Glutamatergic neuron (in vitro differentiated cells): Measurements from ENCODE around the gene MRAP. TPM values are rescaled to one million over a fixed set of nuclear protein-coding genes. Genes with fewer than 3 reads are reported as not detected.

Source experiments
- DNase-seq: peaks from one replicate; pipeline ENCODE4 v3.0.0; 2022
- H3K27ac Mint-ChIP-seq: one replicate; pipeline ENCODE4 v1.8.0; 2020; ENCODE audit warnings: mild to moderate bottlenecking, mixed read lengths, inconsistent platforms; ENCODE audit not compliant: unreplicated experiment
- H3K27me3 Mint-ChIP-seq: one replicate; pipeline ENCODE4 v1.8.0; 2020; ENCODE audit warnings: mild to moderate bottlenecking, moderate library complexity, mixed read lengths, inconsistent platforms; ENCODE audit not compliant: unreplicated experiment
- H3K36me3 Mint-ChIP-seq: one replicate; pipeline ENCODE4 v1.8.0; 2020; ENCODE audit warnings: mild to moderate bottlenecking, mixed read lengths, inconsistent platforms; ENCODE audit not compliant: unreplicated experiment
- H3K4me1 Mint-ChIP-seq: one replicate; pipeline ENCODE4 v1.8.0; 2020; ENCODE audit warnings: mild to moderate bottlenecking, low read depth, mixed read lengths, inconsistent platforms; ENCODE audit not compliant: unreplicated experiment
- H3K4me3 Mint-ChIP-seq: one replicate; pipeline ENCODE4 v1.8.0; 2020; ENCODE audit warnings: mild to moderate bottlenecking, mixed read lengths, inconsistent platforms; ENCODE audit not compliant: unreplicated experiment
- H3K9me3 Mint-ChIP-seq: one replicate; pipeline ENCODE4 v1.8.0; 2020; ENCODE audit warnings: mild to moderate bottlenecking, moderate library complexity, mixed read lengths, inconsistent platforms; ENCODE audit not compliant: unreplicated experiment
- total RNA-seq: library from RNA; stranded (reverse); fragmentation: NEBNext Ultra II Directional; extraction: Animal tissue kit (Norgen Biotek cat#: 25700); gene quantifications from one replicate; pipeline ENCODE4 v1.2.1, GENCODE V29; 2021; ENCODE audit not compliant: unreplicated experiment
- TF ChIP-seq, protein P1 (sequence below): fragments of 200-600 bp; sonication (generic); IDR thresholded peaks from one replicate; pipeline ENCODE4 v1.5.0; 2021; ENCODE audit not compliant: partially characterized antibody, unreplicated experiment

MRAP gene
- total RNA-seq, 1 donor from 2014 or later = not detected

DNA sequence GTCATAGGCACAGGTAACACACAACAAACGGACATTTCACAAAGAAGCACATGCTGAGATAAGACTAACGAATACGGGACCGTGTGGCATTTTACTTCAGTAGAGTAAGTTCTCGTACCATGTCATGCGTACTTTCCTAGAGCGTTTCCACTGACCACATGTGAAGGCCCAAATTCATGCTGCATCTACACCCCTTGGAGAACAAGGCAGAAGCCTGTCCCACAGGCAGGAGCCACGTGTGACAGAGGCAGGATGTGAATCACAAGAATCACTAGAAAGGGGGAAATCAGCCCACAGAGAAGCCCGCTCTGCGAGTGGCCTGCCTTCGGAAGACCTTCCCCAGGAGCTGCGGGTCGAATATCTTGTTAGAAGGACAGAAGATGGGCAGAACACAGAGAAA, 52.3 kb downstream of the MRAP start:
- DNase-seq = no peak
- Mint-ChIP-seq H3K36me3 (peaks cover 8% of the 10 kb centered on the region), H3K9me3 (peaks cover 5% of the 10 kb centered on the region), H3K4me1 (peaks cover 13% of the 10 kb centered on the region), H3K27ac (peak overlapping the region; percentile 43), H3K4me3 (no peak overlapping the region), H3K27me3 (no peaks in the 10 kb centered on the region)
- TF ChIP-seq, protein P1, sequence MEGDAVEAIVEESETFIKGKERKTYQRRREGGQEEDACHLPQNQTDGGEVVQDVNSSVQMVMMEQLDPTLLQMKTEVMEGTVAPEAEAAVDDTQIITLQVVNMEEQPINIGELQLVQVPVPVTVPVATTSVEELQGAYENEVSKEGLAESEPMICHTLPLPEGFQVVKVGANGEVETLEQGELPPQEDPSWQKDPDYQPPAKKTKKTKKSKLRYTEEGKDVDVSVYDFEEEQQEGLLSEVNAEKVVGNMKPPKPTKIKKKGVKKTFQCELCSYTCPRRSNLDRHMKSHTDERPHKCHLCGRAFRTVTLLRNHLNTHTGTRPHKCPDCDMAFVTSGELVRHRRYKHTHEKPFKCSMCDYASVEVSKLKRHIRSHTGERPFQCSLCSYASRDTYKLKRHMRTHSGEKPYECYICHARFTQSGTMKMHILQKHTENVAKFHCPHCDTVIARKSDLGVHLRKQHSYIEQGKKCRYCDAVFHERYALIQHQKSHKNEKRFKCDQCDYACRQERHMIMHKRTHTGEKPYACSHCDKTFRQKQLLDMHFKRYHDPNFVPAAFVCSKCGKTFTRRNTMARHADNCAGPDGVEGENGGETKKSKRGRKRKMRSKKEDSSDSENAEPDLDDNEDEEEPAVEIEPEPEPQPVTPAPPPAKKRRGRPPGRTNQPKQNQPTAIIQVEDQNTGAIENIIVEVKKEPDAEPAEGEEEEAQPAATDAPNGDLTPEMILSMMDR = no peak

DNA sequence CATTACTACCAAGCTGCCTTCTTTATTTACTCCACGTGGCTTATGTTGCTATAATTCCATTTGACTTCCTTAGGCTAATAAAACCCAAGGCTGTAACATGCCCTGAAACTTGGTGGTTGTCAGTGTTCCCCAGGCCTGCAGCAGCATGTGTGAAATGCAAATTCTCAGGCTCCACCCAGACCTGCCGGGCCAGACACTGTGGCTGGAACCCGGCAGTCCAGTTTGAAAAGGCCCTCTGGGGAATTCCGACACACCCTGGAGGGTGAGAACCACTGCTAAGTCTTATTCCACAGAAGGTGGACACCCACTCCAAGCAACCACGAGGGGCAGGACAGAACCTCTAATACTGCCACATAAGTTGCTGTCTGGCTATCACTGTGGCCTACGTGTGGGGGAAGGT, 52.8 kb downstream of the MRAP start:
- no peak overlapping the region for H3K4me3 Mint-ChIP-seq
- no peaks in the 10 kb centered on the region for H3K27me3 Mint-ChIP-seq
- peak overlapping the region; percentile 36 for H3K27ac Mint-ChIP-seq
- H3K9me3 Mint-ChIP-seq = peaks cover 5% of the 10 kb centered on the region
- TF ChIP-seq, protein P1 = no peak
- peaks cover 8% of the 10 kb centered on the region for H3K36me3 Mint-ChIP-seq
- no peak for DNase-seq
- H3K4me1 Mint-ChIP-seq = peaks cover 13% of the 10 kb centered on the region

DNA sequence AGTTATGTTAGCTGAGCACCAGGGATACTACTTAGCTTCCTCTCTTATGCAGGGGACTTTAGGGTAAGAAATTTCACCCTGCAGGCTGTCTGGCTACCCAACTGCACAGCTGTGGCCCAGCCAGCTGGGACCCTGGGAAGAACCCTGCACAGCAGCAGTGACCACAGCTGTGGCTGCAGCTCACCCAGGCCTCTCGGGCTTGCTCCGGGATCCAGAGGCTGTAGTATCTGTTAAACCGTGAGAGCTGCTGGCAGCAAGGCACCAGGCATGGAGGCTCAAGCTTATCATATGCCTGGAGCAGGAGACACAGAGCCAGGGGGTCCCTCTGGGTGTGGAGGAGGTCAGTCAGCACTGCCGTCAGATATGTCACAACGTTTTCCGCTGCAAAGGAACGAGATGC, 53.9 kb downstream of the MRAP start:
- Mint-ChIP-seq H3K27me3 (no peaks in the 10 kb centered on the region), H3K4me1 (peaks cover 13% of the 10 kb centered on the region), H3K36me3 (peaks cover 8% of the 10 kb centered on the region), H3K9me3 (peaks cover 3% of the 10 kb centered on the region), H3K27ac (peak overlapping the region; percentile 82), H3K4me3 (no peak overlapping the region)
- peak; percentile 65 for DNase-seq
- TF ChIP-seq, protein P1 = no peak

DNA sequence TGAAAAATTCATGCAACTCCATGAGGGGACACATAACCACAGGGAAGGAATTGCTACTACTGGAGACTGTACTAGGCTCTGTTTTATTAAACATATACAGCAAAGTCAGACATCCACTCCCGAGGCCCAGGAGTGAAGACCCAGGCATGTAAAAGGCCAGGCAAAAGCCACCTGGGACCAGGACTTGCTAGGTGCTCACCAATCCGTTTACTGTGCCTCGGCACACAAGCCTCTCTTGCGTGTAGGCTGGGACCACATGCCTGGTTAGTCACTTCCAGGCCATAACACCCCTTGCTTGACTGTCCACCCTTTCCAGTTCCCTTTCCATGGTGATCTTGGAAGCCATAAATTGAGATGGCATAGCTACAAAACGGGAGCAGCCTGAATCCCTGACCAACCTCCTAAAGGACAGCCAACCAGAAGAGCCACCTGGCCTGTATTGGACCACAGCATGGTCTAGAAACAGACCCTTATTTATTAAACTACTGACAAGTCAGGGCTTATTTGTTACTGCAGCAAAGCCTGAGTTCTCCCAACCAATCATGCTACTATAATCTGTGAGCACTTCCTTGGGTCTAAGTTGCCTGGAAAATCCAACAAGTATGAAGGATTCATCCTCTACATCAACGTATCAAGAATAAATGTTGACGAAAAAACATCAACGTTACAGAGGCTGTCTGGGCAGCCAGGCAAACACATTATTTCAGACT, 54.5 kb downstream of the MRAP start:
- DNase-seq = no peak
- TF ChIP-seq, protein P1 = no peak
- peaks cover 11% of the 10 kb centered on the region for H3K4me1 Mint-ChIP-seq
- peak overlapping the region; percentile 82 for H3K27ac Mint-ChIP-seq
- no peaks in the 10 kb centered on the region for H3K27me3 Mint-ChIP-seq
- no peak overlapping the region for H3K4me3 Mint-ChIP-seq
- H3K9me3 Mint-ChIP-seq = peaks cover 3% of the 10 kb centered on the region
- H3K36me3 Mint-ChIP-seq = peaks cover 8% of the 10 kb centered on the region

DNA sequence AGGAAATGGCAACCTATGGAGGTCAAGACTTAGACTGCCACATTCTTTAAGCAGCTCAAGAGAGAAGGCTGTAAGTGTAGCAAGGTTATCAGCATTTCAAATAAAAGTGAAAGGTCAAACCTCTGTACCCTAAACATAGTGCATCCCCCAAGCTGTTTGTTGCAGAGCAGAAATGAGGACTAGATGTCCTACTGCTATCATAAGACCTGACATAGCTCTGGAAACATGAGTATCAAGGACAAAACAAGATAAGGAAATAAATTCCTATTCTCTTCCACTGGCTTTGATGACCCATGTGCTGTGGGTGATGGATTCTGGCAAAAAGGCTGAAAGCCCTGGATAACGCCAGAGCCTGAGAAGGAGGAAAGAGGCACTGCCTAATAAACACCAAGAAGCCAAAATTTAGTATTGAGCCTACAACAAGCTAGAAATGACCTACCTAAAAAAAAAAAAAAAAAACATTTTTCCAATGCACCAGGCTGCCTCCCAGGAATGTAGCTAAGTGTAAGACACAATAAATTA, 58.3 kb downstream of the MRAP start:
- H3K9me3 Mint-ChIP-seq = peaks cover 2% of the 10 kb centered on the region
- DNase-seq = no peak
- H3K4me1 Mint-ChIP-seq = peaks cover 6% of the 10 kb centered on the region
- H3K36me3 Mint-ChIP-seq = peaks cover 12% of the 10 kb centered on the region
- H3K4me3 Mint-ChIP-seq = no peak overlapping the region
- TF ChIP-seq, protein P1 = no peak
- no peak overlapping the region for H3K27ac Mint-ChIP-seq
- no peaks in the 10 kb centered on the region for H3K27me3 Mint-ChIP-seq
